ENCODE results near the gene MAN2A2.
"Not testable (repeated sequence)": the region's sequence is repeated elsewhere in the genome, so short reads cannot be mapped to it uniquely, and the experiment has no call there.

MAN2A2 gene

DNA sequence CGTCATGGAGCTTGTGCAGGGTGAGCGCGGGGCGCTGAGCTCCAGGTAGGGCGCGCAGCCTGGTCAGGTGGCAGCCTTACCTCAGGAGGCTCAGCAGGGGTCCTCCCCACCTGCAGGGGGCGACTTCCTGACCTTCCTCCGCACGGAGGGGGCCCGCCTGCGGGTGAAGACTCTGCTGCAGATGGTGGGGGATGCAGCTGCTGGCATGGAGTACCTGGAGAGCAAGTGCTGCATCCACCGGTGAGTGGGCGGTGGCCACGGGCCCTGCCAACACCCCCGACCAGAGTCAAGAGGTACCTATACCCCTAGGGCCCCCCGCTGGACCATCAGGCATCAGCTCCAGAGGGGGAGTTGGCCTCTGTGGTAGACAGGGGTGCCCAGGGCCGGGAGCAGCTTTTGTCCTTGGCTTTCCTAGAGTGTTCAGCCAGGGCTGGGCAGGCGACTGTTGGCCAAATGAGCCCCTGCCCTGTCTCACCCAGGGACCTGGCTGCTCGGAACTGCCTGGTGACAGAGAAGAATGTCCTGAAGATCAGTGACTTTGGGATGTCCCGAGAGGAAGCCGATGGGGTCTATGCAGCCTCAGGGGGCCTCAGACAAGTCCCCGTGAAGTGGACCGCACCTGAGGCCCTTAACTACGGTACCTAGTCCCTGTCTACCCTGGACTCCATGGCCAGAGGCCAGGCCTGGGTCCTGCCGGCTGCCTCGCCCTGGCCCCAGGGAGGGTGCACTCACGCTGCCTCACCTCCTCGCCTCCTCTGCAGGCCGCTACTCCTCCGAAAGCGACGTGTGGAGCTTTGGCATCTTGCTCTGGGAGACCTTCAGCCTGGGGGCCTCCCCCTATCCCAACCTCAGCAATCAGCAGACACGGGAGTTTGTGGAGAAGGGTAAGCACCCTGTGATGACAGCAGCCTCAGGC lies 9.7 kb upstream of the MAN2A2 start:
- H2AK5ac ChIP-seq (ENCODE audit: low read length, severe bottlenecking): no peak overlapping the region
- no peaks in the 10 kb centered on the region for H3K9me3 ChIP-seq (ENCODE audit: control insufficient read depth, low read length)
- H2BK15ac ChIP-seq (ENCODE audit: low read depth, poor library complexity, severe bottlenecking): no peak overlapping the region
- H2BK5ac ChIP-seq (ENCODE audit: low read depth, low read length, poor library complexity, severe bottlenecking): no peak overlapping the region
- peaks cover 57 to 70% of the 10 kb centered on the region in 2 experiments for H3K36me3 ChIP-seq (ENCODE audit: control insufficient read depth in 1 of 2, insufficient read depth in 2 of 2, low read depth in 1 of 2, low read length in 2 of 2)
- peaks cover 5% of the 10 kb centered on the region for H3K79me1 ChIP-seq (replicated peaks; ENCODE audit: low read length, poor library complexity, severe bottlenecking)
- H4K91ac ChIP-seq (ENCODE audit: low read length): no peak overlapping the region
- no peak overlapping the region for H3K23ac ChIP-seq (ENCODE audit: low read length in 2 of 2)
- H3K27me3 ChIP-seq (ENCODE audit: control insufficient read depth in 1 of 2, insufficient read depth in 1 of 2, low read length in 2 of 2): no peaks in the 10 kb centered on the region
- H3K4me2 ChIP-seq (ENCODE audit: low read length, poor library complexity, severe bottlenecking): no peak overlapping the region
- H2BK120ac ChIP-seq (ENCODE audit: low read depth, low read length): no peak overlapping the region
- H3K4ac ChIP-seq (ENCODE audit: low read depth in 1 of 2, low read length in 2 of 2): no peak overlapping the region
- H2AFZ ChIP-seq (ENCODE audit: low read depth, low read length): no peak overlapping the region
- no peak overlapping the region for H3K4me3 ChIP-seq (ENCODE audit: insufficient read depth in 1 of 2, low read depth in 1 of 2, low read length in 2 of 2)
- H2BK12ac ChIP-seq (ENCODE audit: low read length in 2 of 2): no peak overlapping the region
- peaks cover 9% of the 10 kb centered on the region for H3K4me1 ChIP-seq (ENCODE audit: control insufficient read depth, insufficient read depth, low read depth, low read length)
- H3K27ac ChIP-seq (ENCODE audit: low read length, poor library complexity, severe bottlenecking): no peak overlapping the region
- 93% methylated on average over 33 of the region's 33 CpGs for whole genome bisulfite sequencing
- no peak overlapping the region for H3K9ac ChIP-seq (ENCODE audit: low read length)
- no peak overlapping the region for H3K18ac ChIP-seq (ENCODE audit: low read depth in 1 of 2, low read length in 2 of 2)
- no peak for DNase-seq
- H4K8ac ChIP-seq (ENCODE audit: low read length): no peak overlapping the region
- H3K14ac ChIP-seq (ENCODE audit: low read length in 2 of 2): no peak overlapping the region

GRCh38 chr15:90895571-90896117 lies 7.5 kb upstream of the MAN2A2 start:
- Histone ChIP-seq H3K4me3 (ENCODE audit: insufficient read depth in 1 of 2, low read depth in 1 of 2, low read length in 2 of 2) (no peak overlapping the region), H3K4me1 (ENCODE audit: control insufficient read depth, insufficient read depth, low read depth, low read length) (no peaks in the 10 kb centered on the region), H2BK120ac (ENCODE audit: low read depth, low read length) (no peak overlapping the region), H3K27me3 (ENCODE audit: control insufficient read depth in 1 of 2, insufficient read depth in 1 of 2, low read length in 2 of 2) (no peaks in the 10 kb centered on the region), H2BK5ac (ENCODE audit: low read depth, low read length, poor library complexity, severe bottlenecking) (no peak overlapping the region), H2AFZ (ENCODE audit: low read depth, low read length) (no peak overlapping the region), H3K14ac (ENCODE audit: low read length in 2 of 2) (no peak overlapping the region), H3K36me3 (ENCODE audit: control insufficient read depth in 1 of 2, insufficient read depth in 2 of 2, low read depth in 1 of 2, low read length in 2 of 2) (peaks cover 43 to 57% of the 10 kb centered on the region in 2 experiments), H3K9ac (ENCODE audit: low read length) (no peak overlapping the region), H3K9me3 (ENCODE audit: control insufficient read depth, low read length) (no peaks in the 10 kb centered on the region), H4K91ac (ENCODE audit: low read length) (no peak overlapping the region), H3K79me1 (replicated peaks; ENCODE audit: low read length, poor library complexity, severe bottlenecking) (peaks cover 5% of the 10 kb centered on the region), H3K4me2 (ENCODE audit: low read length, poor library complexity, severe bottlenecking) (no peak overlapping the region), H2BK15ac (ENCODE audit: low read depth, poor library complexity, severe bottlenecking) (peak overlapping the region; percentile 12), H3K18ac (ENCODE audit: low read depth in 1 of 2, low read length in 2 of 2) (no peak overlapping the region), H2BK12ac (ENCODE audit: low read length in 2 of 2) (no peak overlapping the region), H4K8ac (ENCODE audit: low read length) (no peak overlapping the region), H3K27ac (ENCODE audit: low read length, poor library complexity, severe bottlenecking) (no peak overlapping the region), H3K4ac (ENCODE audit: low read depth in 1 of 2, low read length in 2 of 2) (no peak overlapping the region), H2AK5ac (ENCODE audit: low read length, severe bottlenecking) (no peak overlapping the region), H3K23ac (ENCODE audit: low read length in 2 of 2) (no peak overlapping the region)
- peak; percentile 18 for DNase-seq
- WGBS: 91% methylated on average over 10 of the region's 10 CpGs

GRCh38 chr15:90897131-90897655 lies 5.9 kb upstream of the MAN2A2 start:
- not testable (repeated sequence) for H4K91ac ChIP-seq (ENCODE audit: low read length); H3K4me3 ChIP-seq (ENCODE audit: insufficient read depth in 1 of 2, low read depth in 1 of 2, low read length in 2 of 2); H3K79me1 ChIP-seq (replicated peaks; ENCODE audit: low read length, poor library complexity, severe bottlenecking); DNase-seq; H3K4me1 ChIP-seq (ENCODE audit: control insufficient read depth, insufficient read depth, low read depth, low read length); H3K9me3 ChIP-seq (ENCODE audit: control insufficient read depth, low read length); H3K27ac ChIP-seq (ENCODE audit: low read length, poor library complexity, severe bottlenecking); H3K9ac ChIP-seq (ENCODE audit: low read length); H2BK5ac ChIP-seq (ENCODE audit: low read depth, low read length, poor library complexity, severe bottlenecking); H2AFZ ChIP-seq (ENCODE audit: low read depth, low read length); H3K14ac ChIP-seq (ENCODE audit: low read length in 2 of 2); H2AK5ac ChIP-seq (ENCODE audit: low read length, severe bottlenecking); H2BK120ac ChIP-seq (ENCODE audit: low read depth, low read length); H3K18ac ChIP-seq (ENCODE audit: low read depth in 1 of 2, low read length in 2 of 2); H3K4me2 ChIP-seq (ENCODE audit: low read length, poor library complexity, severe bottlenecking); H3K23ac ChIP-seq (ENCODE audit: low read length in 2 of 2); H4K8ac ChIP-seq (ENCODE audit: low read length); H3K4ac ChIP-seq (ENCODE audit: low read depth in 1 of 2, low read length in 2 of 2); H2BK15ac ChIP-seq (ENCODE audit: low read depth, poor library complexity, severe bottlenecking); H3K27me3 ChIP-seq (ENCODE audit: control insufficient read depth in 1 of 2, insufficient read depth in 1 of 2, low read length in 2 of 2); H2BK12ac ChIP-seq (ENCODE audit: low read length in 2 of 2)
- peaks cover 28 to 42% of the 10 kb centered on the region in 2 experiments for H3K36me3 ChIP-seq (ENCODE audit: control insufficient read depth in 1 of 2, insufficient read depth in 2 of 2, low read depth in 1 of 2, low read length in 2 of 2)
- WGBS: 97% methylated on average over 13 of the region's 14 CpGs

Measured in mesenchymal stem cell (in vitro differentiated cells and primary cell).